HS-5 (cell line): ENCODE data around the gene HOXC10.

Experiments used
- DNase-seq: peaks from one replicate; pipeline ENCODE4 v3.0.0-alpha.2; 2012; ENCODE audit warnings: low read depth

The HOXC10 gene

DNA sequence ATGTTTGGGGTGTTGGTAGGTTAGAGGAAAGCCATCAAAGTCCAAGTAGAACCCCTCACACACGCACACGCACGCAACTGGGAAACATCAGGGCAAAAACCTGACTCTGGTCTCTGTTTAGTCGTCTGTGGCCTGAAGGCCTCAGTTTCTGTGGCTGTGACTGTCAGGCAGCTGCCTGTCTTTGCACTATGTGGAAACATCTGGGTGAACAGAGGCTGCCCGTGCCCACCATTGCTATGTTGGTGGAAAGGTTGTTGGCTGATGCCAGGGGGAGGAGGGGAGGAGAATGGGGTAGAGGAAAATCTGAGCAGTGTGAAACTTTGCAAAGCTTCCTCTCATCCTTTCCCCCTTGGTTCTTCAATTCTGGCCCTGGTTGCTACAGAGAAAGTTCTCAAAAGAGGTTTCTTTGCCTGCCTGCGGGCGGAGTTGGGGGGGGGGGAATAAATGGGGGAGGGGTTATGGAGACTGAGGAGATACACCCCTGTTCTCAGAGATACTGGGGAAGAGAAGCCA lies 7.5 kb downstream of the HOXC10 start:
- no peak for DNase-seq

DNA sequence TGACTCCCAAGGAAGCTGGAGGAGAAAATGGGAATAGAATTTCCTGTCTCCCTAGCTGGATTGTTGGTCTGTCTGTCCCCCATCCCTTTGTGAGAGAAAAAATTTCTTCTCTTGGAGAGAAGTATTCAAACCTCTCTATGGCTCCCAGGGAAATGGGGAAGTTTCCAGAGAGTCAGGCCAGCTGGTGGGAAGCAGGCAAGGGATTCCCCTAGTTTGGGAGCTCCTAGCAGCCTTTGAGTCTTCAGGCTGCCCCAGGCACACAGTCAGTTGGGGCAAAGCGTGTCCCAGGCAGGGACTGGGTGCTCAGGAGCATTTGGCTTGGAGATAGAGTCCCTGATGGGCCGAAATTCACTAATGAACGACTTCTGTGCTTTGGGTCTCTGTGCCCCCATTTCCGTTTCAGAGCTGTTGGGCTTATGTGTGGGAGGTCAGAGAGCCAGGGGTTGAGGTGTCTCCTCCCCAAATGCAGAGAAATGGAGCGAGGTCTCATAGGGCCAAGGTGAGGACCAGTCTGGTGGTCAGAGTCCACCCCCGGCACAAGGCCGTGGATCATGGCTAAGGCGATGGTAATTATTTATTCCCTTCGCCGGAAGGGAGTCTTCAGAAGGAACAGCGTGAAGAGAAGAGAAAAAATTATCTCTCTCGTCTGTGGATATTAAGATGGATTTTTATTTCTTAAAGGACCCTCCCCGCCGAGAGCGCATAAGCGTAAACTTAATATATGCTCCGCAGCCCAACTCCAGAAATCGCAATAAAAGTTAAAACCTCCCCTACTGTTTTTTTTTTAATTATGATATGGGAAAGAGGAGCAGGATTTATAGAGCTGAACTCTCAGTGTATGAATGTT lies 8.4 kb downstream of the HOXC10 start:
- no peak for DNase-seq

DNA sequence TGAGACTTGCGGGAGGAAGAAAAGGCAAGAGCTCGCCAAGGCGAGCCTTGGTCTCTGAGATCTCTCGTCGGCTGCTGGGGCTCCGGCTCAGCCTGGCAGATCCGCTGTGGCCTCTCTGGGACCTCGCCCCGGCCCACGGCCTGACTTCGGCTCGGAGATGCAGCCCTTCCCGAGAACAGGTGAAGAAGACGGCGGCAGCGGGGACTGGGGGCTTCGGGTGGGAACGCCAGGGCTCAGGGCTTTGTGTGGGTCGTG lies 9.0 kb downstream of the HOXC10 start:
- DNase-seq, result no peak

DNA sequence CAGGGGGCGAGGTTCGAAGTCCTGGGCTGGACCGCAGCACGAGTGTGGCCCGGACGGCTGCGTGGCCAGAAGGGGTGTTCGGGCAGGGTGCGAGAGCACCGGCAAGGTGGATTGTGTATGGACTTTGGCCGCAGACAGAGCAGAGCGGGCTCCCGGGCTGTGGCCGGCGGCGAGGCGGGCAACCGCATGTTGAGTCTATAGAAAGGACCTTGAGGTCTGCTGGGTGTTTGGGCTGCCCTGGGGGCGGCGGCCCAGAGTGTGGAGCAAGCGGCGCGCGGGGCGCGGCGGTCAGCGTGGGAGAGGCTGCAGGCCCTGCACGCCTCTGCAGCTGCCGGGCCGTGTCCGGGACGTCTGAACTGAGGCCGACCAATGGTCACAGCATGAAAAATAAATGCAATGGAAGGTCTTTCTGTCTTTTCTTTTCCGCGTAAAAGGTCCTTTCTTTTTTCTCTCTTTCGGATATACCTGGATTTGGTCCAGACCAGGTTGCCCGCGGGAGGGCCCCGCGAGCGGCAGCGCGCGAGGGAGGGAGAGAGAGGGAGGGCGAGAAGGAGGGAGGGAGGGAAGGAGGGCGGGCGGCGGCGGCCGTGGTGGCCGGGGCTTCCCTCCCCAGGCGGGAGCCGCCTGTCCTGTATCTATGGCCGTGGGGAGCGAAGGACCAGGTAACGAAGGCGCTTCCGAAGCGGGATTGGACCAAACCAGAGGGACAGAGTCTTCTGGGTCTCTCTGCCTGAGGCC lies 9.5 kb downstream of the HOXC10 start:
- no peak for DNase-seq

DNA sequence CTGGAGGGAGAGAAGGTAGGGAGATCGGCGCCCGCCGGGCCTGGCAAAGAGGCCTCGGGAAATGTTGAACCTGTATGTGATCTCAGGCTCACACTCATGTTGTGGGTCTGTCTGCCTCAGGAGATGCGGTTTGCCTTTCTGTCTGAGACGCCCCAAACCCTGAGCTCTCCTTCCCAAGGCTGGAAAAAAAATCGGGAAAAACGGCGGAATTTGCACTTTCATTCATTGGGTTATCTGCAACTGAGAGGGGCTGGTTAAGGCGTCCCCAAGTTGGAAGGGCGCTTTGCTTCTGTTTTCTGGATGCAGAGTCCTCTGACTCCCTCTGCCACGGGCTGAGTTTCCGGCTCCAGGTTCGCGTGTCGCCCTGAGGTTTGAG lies 10.0 kb downstream of the HOXC10 start:
- no peak for DNase-seq

DNA sequence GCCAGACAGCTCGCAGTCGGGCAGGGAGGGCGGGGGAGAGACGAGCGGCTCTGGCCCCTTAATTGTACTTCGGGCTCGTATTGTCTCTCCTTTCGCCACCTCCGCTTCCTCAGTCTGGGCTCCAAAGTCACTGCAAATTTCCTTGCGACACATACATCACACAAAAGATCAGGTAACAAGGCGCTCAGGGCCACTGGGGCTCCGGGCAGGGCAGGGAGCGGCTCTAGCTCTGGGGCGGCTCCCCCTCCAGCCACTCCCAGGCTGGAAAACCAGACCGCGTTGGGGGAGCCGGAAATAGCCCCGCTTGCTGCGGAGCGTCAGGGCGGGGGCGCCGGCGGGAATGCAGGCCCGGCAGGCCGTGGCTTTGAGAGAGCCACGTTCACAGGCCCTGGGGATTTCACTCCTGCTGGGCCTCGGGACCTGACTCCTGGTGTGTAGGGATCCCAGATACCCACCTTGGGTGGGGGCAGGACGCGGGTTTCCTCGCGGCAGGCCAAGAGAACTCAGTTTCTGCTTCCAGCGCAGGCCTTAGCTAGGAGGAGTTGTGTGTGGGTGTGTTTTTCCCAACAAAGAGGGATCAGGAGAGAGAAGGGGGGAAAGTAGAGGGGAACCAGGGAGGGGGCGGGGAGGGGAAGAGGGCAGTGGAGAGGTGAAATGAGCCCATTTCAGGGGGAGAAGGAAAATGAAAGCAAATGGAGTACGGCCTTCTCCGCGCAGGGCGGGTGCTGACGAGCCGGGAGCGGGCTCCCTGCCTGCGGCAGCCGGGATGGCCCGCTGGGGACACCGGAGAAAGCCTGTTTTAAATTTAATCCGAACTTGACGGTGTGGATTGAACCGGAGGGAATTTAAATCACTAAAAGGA lies 10.7 kb downstream of the HOXC10 start:
- DNase-seq, result no peak

DNA sequence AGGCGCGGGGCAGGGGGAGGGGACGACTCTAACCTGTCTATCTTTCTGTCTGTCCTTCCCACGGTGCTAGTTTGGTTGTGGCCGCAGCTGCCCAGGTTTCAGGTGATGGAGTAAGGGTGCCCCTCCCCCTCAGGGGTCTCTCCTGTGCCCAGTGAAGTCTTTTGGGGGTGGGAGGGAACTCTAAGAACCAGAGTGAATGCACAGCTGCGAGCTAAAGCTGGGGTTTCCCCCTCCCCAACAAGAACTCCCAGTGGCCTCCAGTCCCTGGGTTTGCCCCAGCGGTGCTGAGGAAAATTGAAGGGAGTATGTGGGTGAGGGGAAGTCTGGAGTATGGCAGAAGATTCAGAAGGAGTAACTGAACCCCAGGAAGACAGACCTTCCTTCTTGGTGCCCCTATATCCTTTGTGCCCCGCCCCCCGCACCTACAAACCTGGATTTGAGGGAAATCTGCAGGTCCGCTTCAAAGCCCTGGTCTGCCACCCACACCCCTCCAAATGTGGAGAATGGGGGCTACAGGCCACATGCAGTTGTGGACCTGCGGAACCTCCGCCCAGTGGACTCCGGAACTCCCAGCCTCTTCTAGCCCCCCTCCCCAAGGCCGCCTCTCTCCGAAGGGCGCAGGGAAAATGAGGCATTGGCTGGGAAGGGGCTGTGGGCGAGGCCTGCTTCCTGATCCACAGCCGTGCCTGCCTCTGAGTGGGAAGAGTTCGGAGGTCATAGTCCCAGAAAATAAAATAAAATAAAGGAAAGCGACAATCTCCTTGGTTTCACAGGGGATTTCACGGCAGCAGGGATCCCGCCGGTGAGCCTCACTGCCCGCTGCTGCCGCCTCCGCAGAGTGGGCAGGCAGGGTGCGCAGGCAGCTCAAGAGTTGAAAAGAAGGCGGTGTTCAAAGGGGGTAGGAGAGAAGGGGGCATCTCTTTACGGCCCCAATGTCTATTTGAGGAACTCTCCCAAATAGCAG lies 11.6 kb downstream of the HOXC10 start:
- DNase-seq, result no peak

DNA sequence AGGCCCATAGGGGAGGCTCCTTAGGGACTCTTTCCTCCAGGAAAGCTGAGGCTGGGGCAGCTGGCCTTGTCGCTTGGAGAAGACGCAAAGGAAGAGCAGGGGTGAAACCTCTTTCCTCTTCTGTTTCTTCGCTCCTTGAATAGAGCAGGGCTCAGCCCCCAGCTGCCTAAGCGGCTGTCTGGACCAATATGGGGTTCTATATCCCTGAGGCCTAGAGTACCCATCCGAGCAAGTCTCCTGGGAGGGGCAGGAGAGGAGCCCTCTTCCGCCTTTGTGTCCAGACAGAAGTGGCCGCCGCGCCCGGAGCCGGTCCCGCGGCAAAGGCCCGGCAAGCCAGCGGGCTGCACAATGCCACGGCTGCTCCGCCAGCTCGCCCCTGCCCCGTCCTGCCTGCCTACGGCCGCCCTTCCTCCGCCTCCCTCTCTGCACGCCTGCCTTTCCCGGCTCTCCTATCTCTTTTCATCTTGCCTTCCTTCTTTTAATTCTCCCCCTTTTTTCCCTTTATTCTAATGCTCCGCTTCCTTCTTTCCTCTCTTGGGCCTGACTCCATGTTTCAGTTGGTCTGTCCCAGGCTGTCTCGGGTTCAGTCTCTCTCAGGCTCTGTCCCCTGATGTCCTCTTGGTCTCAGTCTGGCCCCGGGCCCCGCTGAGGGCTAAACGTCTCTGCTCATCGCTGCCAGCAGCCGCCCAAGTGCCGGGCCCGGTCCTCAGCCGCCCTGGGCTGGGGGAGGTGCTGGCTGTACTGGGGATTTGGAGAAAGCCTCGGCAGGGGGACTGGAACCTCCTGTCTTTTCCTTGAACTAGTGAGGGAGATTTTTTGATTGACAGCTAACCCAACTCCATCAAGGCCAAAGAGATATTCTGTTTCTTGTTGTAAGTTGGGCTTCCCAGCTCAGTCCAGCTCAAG lies 12.5 kb downstream of the HOXC10 start:
- DNase-seq, result no peak

DNA sequence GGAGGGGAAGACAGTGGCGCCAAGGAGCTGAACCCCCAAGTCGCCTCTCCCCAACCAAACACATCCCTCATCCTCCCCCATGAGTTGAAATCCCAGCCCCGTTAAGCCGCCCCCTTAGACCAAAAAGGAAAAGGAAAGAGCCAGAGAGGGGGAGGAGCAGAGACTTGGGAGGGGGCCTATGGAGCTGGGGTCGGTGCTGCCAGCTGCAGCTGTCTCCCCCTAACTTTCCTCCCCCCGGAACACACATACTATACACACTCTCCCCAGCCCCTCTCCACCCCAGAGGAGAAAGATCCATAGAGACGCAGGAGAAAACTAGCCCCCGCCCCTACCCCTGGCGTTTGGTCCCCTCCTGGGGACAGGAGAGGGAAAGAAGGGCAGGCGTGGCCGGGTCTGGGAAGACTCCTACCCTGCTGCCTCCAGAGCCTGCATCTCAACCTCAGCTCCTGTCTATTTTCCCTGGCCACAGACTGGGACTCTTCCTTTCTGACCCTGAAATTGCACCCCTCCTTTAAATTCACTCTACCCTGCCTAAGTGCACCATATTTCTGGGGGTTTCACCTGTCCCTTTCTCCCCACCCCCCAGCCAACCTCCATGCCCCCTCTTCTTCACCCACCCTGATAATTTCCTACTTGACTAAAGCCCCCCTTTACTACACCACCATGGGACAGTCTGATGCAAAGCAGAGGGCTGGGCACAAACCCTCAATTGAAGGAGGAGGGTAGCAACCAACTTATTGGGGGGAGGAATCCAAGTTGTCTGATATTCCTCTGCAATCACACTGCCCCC lies 13.4 kb downstream of the HOXC10 start:
- no peak for DNase-seq

DNA sequence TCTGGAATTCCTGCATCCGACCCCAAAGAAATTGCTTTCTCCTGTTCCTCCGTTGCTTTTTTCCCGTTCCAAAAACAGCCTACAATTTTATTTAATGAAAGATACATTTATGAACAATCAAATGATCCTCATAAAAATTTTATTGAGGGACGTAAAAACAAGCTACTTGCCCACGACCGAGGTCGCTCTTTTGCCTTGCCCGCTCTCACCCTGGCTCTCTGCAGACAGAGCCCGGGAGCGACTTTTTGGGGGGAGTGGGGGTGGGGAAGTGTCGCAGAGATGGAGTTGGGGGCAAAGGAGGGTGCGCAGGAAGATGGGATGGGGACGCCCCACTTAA lies 13.9 kb downstream of the HOXC10 start:
- no peak for DNase-seq

DNA sequence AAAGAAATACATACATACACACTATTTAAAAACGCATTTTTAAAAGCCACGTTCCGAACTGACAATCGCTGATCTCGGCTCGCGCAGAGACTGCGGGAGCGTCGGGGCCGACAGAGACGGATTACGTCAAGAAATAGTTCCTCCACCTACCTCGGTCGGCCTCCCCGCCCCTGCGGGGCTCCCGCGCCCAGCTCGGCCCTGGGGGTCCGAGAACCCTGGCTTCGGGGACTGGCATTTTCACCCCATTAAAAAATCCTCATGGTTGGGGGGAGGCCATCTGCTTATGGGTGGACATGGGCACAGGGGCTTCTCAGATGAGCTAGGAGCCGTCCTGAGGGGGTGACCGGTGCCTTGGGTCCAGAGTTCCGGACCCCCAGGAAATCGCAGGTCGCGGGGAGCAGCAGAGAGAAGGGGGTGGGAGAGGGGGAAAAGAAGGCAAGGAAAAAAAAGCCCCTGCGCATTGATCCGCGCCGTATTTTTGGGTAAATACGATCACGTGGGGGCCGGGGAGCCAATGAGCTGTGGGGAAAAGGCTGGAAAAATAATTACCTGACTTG lies 14.7 kb downstream of the HOXC10 start:
- peak; percentile 78 for DNase-seq

DNA sequence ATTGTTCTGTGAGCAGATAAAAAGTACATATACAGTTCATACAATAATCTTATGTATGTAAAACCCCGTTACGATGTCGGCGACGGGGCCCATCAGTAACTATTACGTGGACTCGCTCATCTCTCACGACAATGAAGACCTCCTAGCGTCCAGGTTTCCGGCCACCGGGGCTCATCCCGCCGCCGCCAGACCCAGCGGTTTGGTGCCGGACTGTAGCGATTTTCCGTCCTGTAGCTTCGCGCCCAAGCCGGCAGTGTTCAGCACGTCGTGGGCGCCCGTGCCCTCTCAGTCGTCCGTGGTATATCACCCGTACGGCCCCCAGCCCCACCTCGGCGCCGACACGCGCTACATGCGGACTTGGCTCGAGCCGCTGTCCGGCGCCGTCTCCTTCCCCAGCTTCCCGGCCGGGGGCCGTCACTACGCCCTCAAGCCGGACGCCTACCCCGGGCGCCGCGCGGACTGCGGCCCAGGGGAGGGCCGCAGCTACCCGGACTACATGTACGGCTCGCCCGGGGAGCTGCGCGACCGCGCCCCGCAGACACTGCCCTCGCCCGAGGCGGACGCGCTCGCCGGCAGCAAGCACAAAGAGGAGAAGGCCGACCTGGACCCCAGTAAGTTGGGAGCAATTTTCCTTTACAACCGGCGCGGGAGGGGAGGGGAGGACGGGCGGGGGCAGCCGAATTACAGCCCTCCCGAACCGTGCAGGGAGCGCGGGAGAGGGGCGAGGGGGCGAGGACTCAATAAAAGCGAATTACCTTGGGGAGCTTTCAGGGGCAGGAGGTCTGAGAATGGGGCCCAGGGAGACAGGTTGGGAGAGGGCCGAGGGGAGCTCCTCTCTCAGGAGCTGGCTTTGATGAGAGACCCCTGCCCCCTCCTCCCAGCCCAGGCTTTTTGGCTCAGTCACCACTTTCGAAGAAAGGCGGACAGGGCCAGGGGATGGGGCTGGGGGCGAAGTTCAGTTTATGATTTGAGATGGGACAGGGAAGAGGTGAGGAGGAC lies 15.5 kb downstream of the HOXC10 start, which contains the start of gene HOXC9:
Gene HOXC9 (plus strand): TSS at position 46 of the 999 bp plus-strand sequence. CDS start 28 bp downstream, at position 74.
- DNase-seq, result no peak

DNA sequence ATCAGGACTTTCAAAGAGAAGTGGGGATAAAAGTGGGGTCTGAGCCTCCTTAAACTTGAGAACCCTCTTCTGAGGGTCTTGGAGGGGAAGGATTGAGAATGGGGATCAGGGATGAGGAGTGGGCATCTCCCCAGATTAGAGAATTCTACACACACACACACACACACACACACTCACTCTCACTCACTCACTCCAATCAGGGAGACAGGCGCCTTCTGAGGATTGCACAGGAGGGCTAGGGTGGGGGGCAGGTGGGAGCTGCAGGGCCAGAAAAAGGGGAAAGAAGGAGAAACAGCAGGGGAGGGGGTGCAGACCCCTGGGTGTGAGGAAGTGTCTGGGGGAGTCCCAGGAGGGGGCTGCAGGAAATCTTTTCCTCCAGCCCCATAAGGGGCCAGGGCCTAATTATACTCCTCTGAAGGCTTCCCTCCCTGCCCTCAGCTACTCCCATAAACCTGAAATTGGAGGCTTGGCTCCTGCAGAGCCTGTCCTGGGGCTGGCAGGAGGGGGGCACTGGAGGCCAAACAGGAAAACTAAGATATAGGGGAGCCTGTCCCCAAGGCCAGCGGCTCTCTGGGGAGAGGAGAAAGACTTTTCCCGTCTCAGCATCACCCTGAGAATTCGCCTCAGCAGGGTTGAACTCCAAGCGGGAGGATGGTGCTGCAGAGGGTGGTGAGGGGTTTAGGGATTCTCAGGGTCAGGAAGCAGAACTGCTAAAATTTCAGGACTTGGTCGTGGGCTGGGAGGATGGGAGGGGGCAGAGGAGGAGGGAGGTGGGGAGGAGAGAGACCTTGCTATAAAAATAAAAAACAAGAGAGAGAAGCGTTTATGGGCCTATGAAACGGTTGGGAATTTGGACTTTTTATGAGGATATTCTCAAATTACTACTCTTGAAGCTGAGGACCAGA lies 16.6 kb downstream of the HOXC10 start:
- DNase-seq, result no peak

DNA sequence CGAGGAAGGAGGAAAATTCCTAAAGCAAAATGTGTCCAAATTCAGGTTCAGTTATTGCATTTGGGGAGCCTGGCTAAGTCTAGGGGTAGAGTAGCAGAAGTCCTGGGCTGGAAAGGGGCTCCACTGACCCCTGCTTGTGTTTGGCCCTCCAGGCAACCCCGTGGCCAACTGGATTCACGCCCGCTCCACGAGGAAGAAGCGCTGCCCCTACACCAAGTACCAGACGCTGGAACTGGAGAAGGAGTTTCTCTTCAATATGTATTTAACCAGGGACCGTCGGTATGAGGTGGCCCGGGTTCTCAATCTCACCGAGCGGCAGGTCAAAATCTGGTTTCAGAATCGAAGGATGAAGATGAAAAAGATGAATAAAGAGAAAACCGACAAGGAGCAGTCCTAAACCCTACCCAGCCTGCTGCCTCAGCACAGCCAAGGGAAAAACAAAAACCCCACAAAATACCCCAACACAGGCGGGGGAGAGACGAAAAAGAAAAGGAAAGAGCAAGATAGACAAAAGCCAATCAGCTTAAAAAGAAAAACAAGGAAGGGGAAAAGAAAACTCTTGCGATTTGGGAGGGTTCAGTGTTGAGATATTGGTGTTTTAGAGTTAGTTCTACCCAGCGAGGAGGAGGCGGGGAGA lies 17.4 kb downstream of the HOXC10 start:
- no peak for DNase-seq

DNA sequence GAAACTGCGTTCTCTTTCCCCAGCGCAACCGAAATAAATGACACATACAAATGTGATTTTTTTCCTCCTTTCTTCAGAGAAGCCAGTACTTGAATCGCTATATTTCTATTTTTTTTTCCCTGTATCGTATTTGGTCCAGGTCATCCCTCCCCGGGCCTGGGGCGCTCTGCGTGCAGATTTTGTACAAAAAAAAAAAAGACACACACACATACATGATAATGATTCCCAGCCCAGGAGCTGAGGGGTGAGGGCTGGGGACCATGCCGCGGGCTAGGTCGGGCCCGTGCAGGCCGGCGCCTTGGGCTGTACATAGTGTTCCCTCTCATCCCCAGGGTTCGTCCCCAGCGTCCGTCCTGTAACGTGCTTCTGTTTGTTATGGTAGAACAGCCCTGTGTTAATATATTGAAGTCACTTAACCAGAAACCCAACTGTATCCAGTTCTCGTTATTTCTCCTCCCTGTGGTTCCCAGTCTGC lies 18.0 kb downstream of the HOXC10 start:
- DNase-seq, result no peak

DNA sequence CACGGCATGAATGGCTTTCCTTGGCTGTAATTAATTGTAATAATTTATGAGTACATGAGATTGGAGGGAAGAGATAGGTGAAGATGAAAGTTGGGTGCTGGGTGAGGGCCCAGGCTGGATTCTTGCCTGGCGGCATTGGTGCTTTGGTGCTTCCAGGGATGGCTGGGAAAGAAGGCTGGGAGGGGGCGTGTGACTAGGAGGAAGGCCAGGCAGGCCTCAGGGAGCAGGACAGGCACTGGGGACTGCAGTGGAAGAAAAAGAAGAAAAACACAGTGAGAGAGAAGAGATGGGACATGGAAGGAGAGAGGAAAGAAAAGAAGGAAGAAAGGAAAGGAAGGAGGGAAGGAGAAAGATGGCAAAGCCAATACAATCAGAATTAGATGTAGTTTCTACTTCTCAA lies 18.7 kb downstream of the HOXC10 start:
- DNase-seq, result no peak
